ENCODE measurements around the gene DRC3. TPM values are rescaled to one million over a fixed set of nuclear protein-coding genes. Genes with fewer than 3 reads are reported as not detected.

Gene DRC3
- total RNA-seq, 1 donor from 2014 or later = 0.74 TPM

GRCh38 chr17:17971431-17972125 is 1.1 kb upstream of the DRC3 start:
- Histone ChIP-seq H3K27ac (peak overlapping the region; percentile 93), H3K9me3 (no peaks in the 10 kb centered on the region), H3K4me3 (peak overlapping the region; percentile 96 to 98), H3K36me3 (no peaks in the 10 kb centered on the region), H3K27me3 (no peaks in the 10 kb centered on the region), H3K4me1 (peaks cover 60% of the 10 kb centered on the region)
- intact Hi-C loops (cut with DNase I) = no loop called here
- TF ChIP-seq POLR2AphosphoS5 (IDR thresholded peaks at IDR 0.05; ENCODE audit: insufficient read depth in 1 of 2, low read depth in 1 of 2) = no peak
- no peak for TF ChIP-seq POLR2A (IDR thresholded peaks at IDR 0.05)
- TF ChIP-seq, protein P1, sequence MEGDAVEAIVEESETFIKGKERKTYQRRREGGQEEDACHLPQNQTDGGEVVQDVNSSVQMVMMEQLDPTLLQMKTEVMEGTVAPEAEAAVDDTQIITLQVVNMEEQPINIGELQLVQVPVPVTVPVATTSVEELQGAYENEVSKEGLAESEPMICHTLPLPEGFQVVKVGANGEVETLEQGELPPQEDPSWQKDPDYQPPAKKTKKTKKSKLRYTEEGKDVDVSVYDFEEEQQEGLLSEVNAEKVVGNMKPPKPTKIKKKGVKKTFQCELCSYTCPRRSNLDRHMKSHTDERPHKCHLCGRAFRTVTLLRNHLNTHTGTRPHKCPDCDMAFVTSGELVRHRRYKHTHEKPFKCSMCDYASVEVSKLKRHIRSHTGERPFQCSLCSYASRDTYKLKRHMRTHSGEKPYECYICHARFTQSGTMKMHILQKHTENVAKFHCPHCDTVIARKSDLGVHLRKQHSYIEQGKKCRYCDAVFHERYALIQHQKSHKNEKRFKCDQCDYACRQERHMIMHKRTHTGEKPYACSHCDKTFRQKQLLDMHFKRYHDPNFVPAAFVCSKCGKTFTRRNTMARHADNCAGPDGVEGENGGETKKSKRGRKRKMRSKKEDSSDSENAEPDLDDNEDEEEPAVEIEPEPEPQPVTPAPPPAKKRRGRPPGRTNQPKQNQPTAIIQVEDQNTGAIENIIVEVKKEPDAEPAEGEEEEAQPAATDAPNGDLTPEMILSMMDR (IDR thresholded peaks at IDR 0.05) = no peak
- DNase-seq (ENCODE audit: extremely low spot score in 2 of 2) = peak in 1 of 2 donors; percentile 92

- no peaks in the 10 kb centered on the region for H3K36me3 ChIP-seq
- intact Hi-C loops (cut with DNase I) = no loop called here
- no peaks in the 10 kb centered on the region for H3K27me3 ChIP-seq
- H3K27ac ChIP-seq = peak overlapping the region; percentile 19
- H3K4me1 ChIP-seq = peaks cover 46% of the 10 kb centered on the region
- H3K4me3 ChIP-seq = peak overlapping the region; percentile 57 to 98
- TF ChIP-seq, protein P1 (IDR thresholded peaks at IDR 0.05) = no peak
- TF ChIP-seq POLR2AphosphoS5 (IDR thresholded peaks at IDR 0.05; ENCODE audit: insufficient read depth in 1 of 2, low read depth in 1 of 2) (no peak), POLR2A (IDR thresholded peaks at IDR 0.05) (no peak)
- H3K9me3 ChIP-seq = no peaks in the 10 kb centered on the region
- no peak for DNase-seq (ENCODE audit: extremely low spot score in 2 of 2)
Observed at GRCh38 chr17:17972952-17973254, 241 bp downstream of the DRC3 start.

- no peak for DNase-seq (ENCODE audit: extremely low spot score in 2 of 2)
- Histone ChIP-seq H3K27ac (no peak overlapping the region), H3K27me3 (no peaks in the 10 kb centered on the region), H3K4me3 (no peak overlapping the region), H3K36me3 (no peaks in the 10 kb centered on the region), H3K4me1 (peaks cover 30% of the 10 kb centered on the region), H3K9me3 (no peaks in the 10 kb centered on the region)
- intact Hi-C loops (cut with DNase I) = no loop called here
- TF ChIP-seq, protein P1 (IDR thresholded peaks at IDR 0.05) = no peak
- TF ChIP-seq POLR2AphosphoS5 (IDR thresholded peaks at IDR 0.05; ENCODE audit: insufficient read depth in 1 of 2, low read depth in 1 of 2) = no peak
- no peak for TF ChIP-seq POLR2A (IDR thresholded peaks at IDR 0.05)
Observed at GRCh38 chr17:17975436-17975835, 2.8 kb downstream of the DRC3 start.

- H3K27ac ChIP-seq = no peak overlapping the region
- TF ChIP-seq, protein P1 (IDR thresholded peaks at IDR 0.05) = no peak
- TF ChIP-seq POLR2AphosphoS5 (IDR thresholded peaks at IDR 0.05; ENCODE audit: insufficient read depth in 1 of 2, low read depth in 1 of 2) = no peak
- no peak for TF ChIP-seq POLR2A (IDR thresholded peaks at IDR 0.05)
- peaks cover 16% of the 10 kb centered on the region for H3K4me1 ChIP-seq
- intact Hi-C loops (cut with DNase I) = no loop called here
- H3K9me3 ChIP-seq = no peaks in the 10 kb centered on the region
- no peak for DNase-seq (ENCODE audit: extremely low spot score in 2 of 2)
- no peaks in the 10 kb centered on the region for H3K36me3 ChIP-seq
- H3K27me3 ChIP-seq = no peaks in the 10 kb centered on the region
- H3K4me3 ChIP-seq = no peak overlapping the region
Observed at GRCh38 chr17:17976931-17977570, 4.4 kb downstream of the DRC3 start.

All from vagina (tissue), 2 donors.